Erythroblast (primary cell): Measurements from ENCODE around the gene MTARC2.

Source experiments
- GATA1 ChIP-seq: IDR thresholded peaks from 2 replicates; pipeline ENCODE4 v1.6.1; 2011; ENCODE audit warnings: low read depth, mild to moderate bottlenecking, control low read depth, low read length, moderate library complexity
- POLR2A ChIP-seq: IDR thresholded peaks from 2 replicates; pipeline ENCODE4 v1.6.1; 2011; ENCODE audit warnings: mild to moderate bottlenecking, low read length

GRCh38 chr1:220761688-220762427 lies 13.7 kb downstream of the MTARC2 start:
- no peak for TF ChIP-seq POLR2A
- no peak for TF ChIP-seq GATA1
